HG02571 (cell line): ENCODE results near the gene TRIM45.
"Not testable (repeated sequence)": the region's sequence is repeated elsewhere in the genome, so short reads cannot be mapped to it uniquely, and the experiment has no call there.

ENCODE experiments used
- ATAC-seq: cut with Tn5 transposase; IDR thresholded peaks from one replicate; pipeline ENCODE4 v1.9.1; 2021; ENCODE audit warnings: mild to moderate bottlenecking, moderate library complexity; ENCODE audit not compliant: unreplicated experiment

The TRIM45 gene

GRCh38 chr1:117121589-117122329, at the start of gene TRIM45:
Gene TRIM45, minus strand, starts transcription at chr1:117121749. Its CDS starts 548 bp downstream, at chr1:117121201.
- peak; percentile 88 for ATAC-seq

DNA sequence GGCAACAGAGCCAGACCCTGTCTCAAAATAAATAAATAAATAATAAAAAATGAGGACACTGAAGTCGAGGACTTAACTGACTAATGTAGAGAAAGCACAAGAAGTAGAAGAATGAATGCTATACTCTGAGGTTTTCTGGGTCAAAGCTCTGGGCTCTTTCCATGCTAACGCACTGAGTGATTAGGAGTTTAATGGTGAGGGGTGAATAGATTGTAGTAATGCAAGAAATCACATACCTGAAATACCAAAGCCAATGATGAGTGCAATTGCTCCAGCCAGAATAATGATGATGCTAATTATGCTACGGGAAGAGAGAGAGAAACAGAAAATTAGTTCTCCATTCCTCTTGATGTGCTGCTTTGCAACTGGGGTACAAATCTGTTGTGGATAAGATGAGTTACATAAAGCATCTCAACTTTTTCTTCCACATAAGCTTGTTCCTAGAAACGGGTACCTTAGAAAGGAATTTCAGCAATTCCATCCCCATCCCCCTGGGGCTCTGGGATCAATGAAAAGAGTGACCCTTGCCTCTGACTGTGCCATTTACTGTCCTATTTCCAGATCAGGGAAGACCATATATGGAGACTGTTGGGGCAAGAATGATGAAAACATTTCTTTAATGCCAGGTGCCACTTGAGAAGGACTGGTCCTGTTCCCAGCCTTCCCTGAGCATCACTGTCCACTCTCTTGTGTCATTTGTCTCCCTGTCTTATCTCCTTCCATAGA, 48.5 kb upstream of the TRIM45 start:
- ATAC-seq = no peak

- no peak for ATAC-seq
Observed at GRCh38 chr1:117167402-117167801, 45.9 kb upstream of the TRIM45 start.

- ATAC-seq = no peak
Observed at GRCh38 chr1:117166076-117166475, 44.5 kb upstream of the TRIM45 start.

- ATAC-seq = no peak
Observed at GRCh38 chr1:117164209-117164608, 42.7 kb upstream of the TRIM45 start.

DNA sequence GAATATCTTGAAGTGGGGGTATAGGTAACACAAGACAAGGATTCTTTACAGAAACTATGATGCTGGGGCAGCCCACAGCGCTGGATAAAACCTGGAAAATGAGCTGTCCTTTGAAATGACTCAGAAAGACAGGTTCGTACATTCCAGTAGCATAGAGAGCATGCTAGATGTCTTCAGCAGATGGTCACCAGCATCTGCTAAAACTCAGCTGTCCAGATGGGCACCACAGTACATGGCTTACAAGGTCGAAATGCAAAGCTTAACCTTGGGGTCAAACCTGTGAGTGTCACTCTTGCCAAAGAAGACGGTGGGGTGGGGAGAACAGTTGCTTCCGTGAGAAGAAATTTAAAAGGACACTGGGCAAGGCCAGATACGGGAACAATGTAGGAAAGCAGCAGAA, 41.3 kb upstream of the TRIM45 start:
- no peak for ATAC-seq

GRCh38 chr1:117161887-117162286, 40.3 kb upstream of the TRIM45 start:
- no peak for ATAC-seq

GRCh38 chr1:117151305-117151704, 29.8 kb upstream of the TRIM45 start:
- ATAC-seq = not testable (repeated sequence)

DNA sequence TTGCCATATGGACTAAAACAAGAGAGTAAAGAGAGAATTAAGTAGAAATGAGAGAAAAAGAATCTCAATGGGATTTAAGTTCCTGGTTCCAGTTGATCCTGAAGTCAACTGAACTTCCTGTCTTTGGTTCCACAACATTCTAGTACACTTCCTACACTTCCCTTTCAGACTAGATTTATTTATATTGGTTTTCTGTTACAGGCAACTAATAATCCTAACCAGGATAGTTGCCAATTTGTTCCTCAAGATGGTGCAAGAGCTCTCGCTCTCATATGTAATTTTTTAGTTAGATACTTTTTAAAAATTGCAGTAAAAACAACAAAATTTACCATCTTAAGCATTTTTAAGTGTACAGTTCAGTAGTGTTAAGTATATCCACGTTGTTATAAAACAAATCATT, 28.8 kb upstream of the TRIM45 start:
- no peak for ATAC-seq

- no peak for ATAC-seq
Observed at GRCh38 chr1:117147856-117148588, 26.5 kb upstream of the TRIM45 start.

- no peak for ATAC-seq
Observed at GRCh38 chr1:117147341-117147831, 25.8 kb upstream of the TRIM45 start.

DNA sequence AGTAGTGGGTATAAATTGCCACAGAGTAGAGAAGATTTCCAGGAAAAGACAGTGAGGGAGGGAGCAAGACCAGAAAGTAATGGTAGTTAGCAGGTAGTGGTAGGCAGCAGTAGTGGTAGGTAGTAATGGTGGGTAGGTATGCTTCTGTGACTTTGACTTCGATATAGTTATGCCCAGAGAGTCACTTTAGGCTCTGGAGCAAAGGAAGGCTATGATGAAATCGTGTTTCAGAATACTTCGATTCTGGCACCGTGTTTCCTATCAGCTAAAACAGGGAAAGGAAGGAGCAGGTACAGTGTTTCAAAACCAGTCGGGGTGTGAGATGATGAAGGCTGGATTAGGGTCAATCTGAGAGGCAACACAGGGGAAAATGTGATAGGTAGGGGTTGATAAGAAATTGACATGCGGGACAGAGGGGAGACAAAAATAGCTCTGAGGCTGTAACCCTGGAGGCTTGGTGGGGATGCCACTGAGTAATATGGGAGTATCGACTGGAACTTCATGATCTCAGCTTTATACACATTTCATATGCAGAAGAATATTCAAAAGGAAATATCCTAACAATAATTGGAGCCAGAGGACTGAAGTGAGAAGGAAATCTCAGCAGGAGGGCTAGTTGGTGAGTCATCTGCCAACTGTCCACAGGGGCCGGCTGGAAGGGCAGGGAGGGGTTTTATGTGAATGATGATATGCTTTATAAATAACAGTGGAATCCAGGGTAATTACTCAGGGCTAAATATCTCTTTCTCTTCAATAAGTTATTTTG, 25.2 kb upstream of the TRIM45 start:
- ATAC-seq = no peak

GRCh38 chr1:117146072-117146471, 24.5 kb upstream of the TRIM45 start:
- no peak for ATAC-seq

GRCh38 chr1:117143871-117144270, 22.3 kb upstream of the TRIM45 start:
- ATAC-seq = no peak

DNA sequence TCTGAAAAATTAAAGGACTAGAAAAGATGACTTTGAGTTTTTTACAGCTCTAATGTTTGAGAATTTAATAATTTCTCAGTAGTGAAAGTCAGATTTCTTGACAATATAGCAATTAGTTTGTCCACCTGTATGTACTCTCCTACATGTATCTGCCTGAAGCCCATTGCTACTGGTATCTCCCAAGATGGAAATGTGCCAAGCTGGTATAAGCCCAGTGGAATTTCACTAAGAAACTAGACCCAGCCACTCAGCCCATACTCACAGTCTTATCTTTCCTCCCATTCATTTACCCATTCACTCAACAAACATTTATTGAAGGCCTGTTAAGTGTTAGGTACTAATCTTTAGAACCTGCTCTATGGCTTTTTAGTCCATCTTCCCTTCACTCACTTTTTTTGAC, 21.6 kb upstream of the TRIM45 start:
- ATAC-seq = no peak

DNA sequence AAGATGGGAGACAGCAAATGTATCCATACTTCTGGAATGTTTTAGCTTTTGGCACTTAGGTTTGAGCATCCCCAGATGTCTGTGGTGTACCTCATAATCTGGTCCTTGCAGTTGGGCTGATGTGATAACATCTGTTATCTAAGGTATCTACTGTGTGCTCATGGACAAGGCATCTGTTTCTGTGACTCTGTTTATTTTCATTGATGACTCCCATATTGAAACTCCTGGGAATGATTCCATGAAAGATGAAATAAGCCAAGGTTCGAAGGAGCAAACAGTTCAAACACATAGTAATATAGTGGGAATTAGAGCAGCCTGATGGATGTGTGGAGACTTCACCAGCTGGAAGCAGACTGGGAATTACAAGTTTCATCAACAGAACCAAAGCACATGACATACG, 20.7 kb upstream of the TRIM45 start:
- ATAC-seq = no peak

DNA sequence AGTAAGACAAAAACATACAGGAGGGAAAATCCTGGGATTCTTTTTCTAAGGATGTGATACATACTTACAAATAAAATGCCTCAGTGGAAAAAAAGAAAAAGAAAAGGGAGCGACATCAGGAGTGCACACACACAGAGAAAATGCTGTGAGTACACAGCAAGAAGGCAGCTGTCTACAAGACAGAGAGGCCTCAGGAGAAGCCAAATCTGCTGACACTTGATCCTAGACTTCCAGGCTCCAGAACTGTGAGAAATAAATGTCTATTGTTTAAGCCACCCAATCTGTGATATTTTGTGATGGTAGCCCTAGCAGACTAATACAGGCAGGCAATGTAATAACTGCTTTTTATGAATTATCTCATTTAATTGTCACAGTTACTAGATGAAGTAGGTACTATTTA, 17.0 kb upstream of the TRIM45 start:
- no peak for ATAC-seq

- ATAC-seq = no peak
Observed at GRCh38 chr1:117138106-117138505, 16.6 kb upstream of the TRIM45 start.

DNA sequence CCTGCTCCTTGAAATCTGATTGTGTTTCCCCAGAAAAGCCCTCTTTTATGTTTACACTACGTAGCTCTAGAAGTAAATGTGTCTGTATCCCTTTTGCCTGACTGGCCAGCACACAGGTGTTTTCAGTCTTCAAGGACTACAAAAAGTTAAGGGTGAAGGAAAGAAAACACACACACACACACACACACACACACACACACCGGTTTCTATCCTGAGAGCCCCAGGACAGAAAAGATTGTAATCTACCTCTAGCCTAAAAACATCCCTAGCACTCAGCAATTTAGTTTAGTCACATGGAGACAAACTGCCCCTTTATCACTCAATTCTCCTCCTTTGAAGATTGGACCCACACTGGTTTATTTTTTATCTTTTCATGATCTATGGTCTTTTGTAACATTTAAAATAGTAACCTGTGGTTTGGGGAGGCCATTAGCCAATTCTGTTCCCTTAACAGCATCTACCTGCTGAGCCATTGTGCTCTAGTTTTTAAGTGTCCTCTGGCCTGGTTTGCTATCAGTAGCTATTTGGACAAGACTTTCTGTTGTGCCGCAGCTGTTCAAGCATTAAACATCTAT, 15.8 kb upstream of the TRIM45 start:
- ATAC-seq = no peak

DNA sequence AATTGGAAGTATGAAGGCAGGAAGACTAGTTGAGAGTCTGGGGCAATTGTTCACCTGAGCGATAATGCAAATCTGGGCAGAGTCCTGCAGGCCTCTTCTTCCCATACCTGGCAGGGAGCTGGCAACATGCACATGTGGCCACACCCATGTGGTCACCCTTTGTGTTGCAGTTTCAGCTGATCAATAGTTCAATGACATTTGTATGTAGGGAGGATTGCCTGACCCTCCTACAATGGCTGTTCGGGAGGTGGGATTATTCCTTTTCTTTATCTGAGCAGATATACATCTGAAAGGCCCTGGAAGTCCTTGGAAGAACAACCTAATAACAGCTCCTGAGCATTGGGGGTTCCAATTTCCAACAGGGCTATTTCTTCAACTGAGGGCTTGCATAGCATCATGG, 15.2 kb upstream of the TRIM45 start:
- no peak for ATAC-seq

DNA sequence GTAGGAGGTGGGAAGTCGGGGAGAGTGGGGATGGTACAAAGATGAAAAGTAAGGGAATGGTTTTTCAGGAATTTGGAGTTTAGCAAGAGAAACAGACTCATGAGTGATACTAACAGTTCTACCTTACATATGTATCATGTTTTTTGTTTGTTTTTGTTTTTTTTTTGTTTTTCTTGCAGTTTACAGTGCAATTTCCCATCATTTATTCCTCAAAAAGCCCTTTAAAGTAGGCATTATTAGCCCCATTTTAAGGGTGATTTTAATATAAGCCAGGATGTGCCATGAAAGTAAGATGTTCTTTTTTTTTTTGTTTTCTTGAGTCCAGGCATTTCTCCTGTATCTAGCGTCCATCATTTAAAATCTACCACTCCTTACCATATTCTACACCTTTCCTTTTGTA, 13.8 kb upstream of the TRIM45 start:
- no peak for ATAC-seq
